ACC112 (cell line): ENCODE data around the gene HOXC5.

ENCODE experiments used
- H2AFZ ChIP-seq: fragments of 200-600 bp; sonication (generic); one replicate; pipeline ENCODE4 v1.6.0; 2017; ENCODE audit warnings: antibody characterized with exemption, low read length; ENCODE audit not compliant: unreplicated experiment
- H3K27ac ChIP-seq: fragments of 200-600 bp; sonication (generic); 2 replicates; pipeline ENCODE4 v1.5.1; 2014; ENCODE audit warnings: low read depth, mild to moderate bottlenecking, antibody characterized with exemption, low read length, moderate library complexity
- H3K27me3 ChIP-seq: fragments of 200-600 bp; sonication (generic); 2 replicates; pipeline ENCODE4 v1.6.1; 2014; ENCODE audit warnings: mild to moderate bottlenecking, antibody characterized with exemption, low read length, moderate library complexity, mixed read lengths; ENCODE audit not compliant: insufficient read depth
- H3K36me3 ChIP-seq: fragments of 200-600 bp; sonication (generic); 2 replicates; pipeline ENCODE4 v1.6.1; 2016; ENCODE audit warnings: mild to moderate bottlenecking, antibody characterized with exemption, low read length, moderate library complexity, mixed read lengths; ENCODE audit not compliant: insufficient read depth
- H3K4me1 ChIP-seq: fragments of 200-600 bp; sonication (generic); one replicate; pipeline ENCODE4 v1.6.1; 2016; ENCODE audit warnings: low read length, mixed read lengths; ENCODE audit not compliant: insufficient read depth, unreplicated experiment, control insufficient read depth
- H3K4me3 ChIP-seq: fragments of 200-600 bp; sonication (generic); 2 replicates; pipeline ENCODE4 v1.5.1; 2014; ENCODE audit warnings: mild to moderate bottlenecking, low read depth, low read length
- H3K79me2 ChIP-seq: fragments of 200-600 bp; sonication (generic); one replicate; pipeline ENCODE4 v1.6.0; 2016; ENCODE audit warnings: low read length; ENCODE audit not compliant: control insufficient read depth, unreplicated experiment, insufficient read depth

Gene HOXC5

DNA sequence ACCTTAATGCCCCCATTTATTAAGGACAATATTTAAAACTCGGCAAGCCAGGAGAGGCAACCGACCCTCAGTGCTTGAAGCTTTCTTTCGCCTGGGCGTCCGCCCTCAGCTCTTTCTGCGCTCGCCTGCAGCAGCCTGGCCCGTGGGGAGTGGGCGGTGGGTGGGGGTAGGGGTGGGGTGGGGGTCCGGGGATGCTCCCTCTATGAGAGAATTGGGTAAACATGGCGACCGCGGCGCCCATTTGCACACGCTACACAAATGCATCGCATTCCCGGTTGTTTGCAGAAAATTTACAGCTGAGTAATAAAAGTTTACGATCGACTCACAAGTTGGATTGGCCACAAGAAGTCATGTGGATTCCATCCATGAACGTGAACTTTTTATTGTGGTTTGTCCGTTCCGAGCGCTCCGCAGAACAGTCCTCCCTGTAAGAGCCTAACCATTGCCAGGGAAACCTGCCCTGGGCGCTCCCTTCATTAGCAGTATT lies 16.3 kb upstream of the HOXC5 start:
- H3K27me3 ChIP-seq, result no peaks in the 10 kb centered on the region
- no peaks in the 10 kb centered on the region for H3K79me2 ChIP-seq
- peak overlapping the region; percentile 69 for H2AFZ ChIP-seq
- no peaks in the 10 kb centered on the region for H3K36me3 ChIP-seq
- peaks cover 35% of the 10 kb centered on the region for H3K4me1 ChIP-seq
- no peak overlapping the region for H3K27ac ChIP-seq
- peak overlapping the region; percentile 87 for H3K4me3 ChIP-seq

DNA sequence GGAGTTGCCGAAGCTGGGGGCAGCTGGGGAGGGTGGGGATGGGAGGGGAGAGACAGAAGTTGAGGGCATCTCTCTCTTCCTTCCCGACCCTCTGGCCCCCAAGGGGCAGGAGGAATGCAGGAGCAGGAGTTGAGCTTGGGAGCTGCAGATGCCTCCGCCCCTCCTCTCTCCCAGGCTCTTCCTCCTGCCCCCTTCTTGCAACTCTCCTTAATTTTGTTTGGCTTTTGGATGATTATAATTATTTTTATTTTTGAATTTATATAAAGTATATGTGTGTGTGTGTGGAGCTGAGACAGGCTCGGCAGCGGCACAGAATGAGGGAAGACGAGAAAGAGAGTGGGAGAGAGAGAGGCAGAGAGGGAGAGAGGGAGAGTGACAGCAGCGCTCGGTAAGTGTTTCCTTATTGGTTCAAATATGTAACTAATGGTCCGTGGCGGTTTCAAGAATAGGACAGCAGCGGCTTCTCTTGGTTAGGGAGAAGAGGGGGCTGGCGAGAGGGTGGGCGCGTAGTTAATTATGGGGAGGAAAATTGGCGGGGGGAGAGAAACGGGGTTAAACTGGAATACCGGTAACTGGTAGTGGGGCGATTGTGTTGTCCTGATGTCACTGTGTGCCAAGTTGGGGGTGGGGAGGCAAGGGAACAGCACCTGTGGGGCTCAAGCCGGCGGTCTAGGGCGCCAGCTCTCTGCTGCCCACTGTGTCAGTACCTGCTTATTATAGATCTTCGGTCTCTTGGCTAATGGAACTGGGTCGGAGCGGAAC lies 15.6 kb upstream of the HOXC5 start:
- Histone ChIP-seq H2AFZ (peak overlapping the region; percentile 79), H3K4me3 (peak overlapping the region; percentile 87), H3K36me3 (no peaks in the 10 kb centered on the region), H3K4me1 (peaks cover 35% of the 10 kb centered on the region), H3K27ac (peak overlapping the region; percentile 2; the same call in 1 of the 2 replicates), H3K79me2 (no peaks in the 10 kb centered on the region), H3K27me3 (no peaks in the 10 kb centered on the region)

DNA sequence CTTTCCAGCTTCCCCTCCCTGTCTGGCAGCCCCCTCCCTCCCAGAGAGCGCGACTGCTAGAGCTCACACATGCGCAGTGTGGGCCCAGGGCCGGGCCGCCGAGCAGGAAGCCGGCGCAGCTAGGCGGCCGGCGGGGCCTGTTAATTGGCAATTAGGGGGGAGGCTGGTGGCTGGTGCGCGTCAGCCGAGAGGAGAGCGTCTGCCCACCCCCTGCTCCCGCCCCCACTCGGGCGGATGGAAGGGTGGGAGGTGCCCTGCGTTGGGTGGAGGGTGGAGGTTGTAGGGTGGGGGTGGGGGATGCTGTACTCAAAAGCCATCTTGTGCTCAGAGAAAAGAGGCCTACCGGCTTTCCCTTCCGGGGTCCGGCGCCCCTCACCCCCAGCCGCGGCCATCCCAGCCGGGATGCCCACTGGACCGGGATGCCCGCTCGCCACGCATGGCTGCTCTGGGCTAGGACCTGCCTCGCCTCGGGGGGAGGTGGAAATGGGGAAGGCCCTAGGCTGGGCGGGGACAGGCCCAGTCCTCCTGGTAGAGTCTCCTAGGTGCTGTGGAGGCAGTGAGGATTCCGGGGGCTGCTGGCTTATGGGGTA lies 14.9 kb upstream of the HOXC5 start:
- H3K4me1 ChIP-seq, result peaks cover 30% of the 10 kb centered on the region
- peak overlapping the region; percentile 87 for H3K4me3 ChIP-seq
- no peaks in the 10 kb centered on the region for H3K36me3 ChIP-seq
- H2AFZ ChIP-seq, result peak overlapping the region; percentile 79
- no peaks in the 10 kb centered on the region for H3K79me2 ChIP-seq
- peak overlapping the region; percentile 54 for H3K27ac ChIP-seq
- no peaks in the 10 kb centered on the region for H3K27me3 ChIP-seq

DNA sequence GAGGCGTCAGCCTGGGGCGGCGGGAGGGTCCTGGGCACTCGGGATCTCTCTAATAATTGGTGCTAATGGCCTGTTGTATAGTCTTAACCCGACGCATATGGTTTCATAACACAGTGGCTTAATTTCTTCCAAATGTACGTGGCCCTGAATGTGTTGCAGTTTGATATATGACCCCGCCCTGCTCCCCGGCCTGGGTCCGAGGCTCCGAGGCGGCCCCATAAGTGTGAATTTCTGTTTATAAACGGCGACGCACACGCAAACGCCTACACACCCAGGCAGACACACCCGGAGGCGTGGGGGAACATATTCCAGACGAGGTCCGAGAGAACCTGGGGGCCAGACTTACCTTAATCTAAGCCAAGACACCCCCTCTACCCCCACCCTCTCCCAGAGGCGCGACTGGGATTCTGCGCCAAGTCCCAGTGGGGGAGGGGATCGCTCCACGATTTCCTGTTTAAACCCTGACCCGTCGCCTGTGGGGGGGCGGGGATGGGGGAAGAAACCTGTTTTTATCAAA lies 14.3 kb upstream of the HOXC5 start:
- Histone ChIP-seq H3K27ac (peak overlapping the region; percentile 54), H2AFZ (peak overlapping the region; percentile 79), H3K4me1 (peaks cover 25% of the 10 kb centered on the region)

DNA sequence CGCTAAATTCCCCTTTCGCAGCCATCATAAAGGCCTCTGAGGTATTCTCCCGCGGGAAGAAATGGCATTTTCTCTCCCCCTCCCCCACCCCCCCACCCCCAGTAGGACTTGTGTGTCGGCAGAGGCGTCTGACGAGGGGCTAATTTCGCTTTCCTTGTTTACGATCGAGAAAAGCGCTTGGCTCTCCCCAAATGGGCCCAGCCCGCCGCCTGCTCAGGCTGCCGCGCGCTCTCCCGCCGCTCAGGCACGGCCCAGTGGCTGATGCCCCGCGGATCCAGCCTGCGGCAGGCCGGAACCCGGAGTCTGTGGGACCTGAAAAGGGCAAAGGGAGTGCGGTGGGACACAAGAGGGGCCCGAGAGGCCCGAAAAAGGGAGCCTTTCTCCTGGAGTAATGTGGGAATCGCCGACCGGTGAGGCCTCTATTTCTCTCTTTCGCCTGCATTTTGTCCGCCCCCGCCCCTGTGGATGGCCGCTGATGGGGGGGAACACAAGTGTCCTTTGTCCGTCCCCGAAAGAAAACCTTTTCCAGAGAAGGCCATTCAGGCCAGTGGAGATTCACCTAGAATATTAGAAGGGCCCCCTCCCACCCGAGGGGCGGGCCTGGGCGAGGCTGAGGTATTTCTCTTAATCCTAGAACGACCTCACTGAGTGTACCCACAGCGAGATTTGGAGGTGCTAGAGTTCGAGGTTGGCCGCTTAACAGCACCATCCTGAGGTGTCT lies 13.6 kb upstream of the HOXC5 start:
- peaks cover 18% of the 10 kb centered on the region for H3K4me1 ChIP-seq
- H3K36me3 ChIP-seq, result no peaks in the 10 kb centered on the region
- no peak overlapping the region for H2AFZ ChIP-seq
- no peak overlapping the region for H3K27ac ChIP-seq
- no peaks in the 10 kb centered on the region for H3K27me3 ChIP-seq
- no peaks in the 10 kb centered on the region for H3K79me2 ChIP-seq
- peak overlapping the region; percentile 1; the same call in 1 of the 2 replicates for H3K4me3 ChIP-seq

More for the DNA sequence above, 14.3 kb upstream of the HOXC5 start:
- no peaks in the 10 kb centered on the region for H3K36me3 ChIP-seq
- no peaks in the 10 kb centered on the region for H3K79me2 ChIP-seq
- peak overlapping the region; percentile 87 for H3K4me3 ChIP-seq
- no peaks in the 10 kb centered on the region for H3K27me3 ChIP-seq

DNA sequence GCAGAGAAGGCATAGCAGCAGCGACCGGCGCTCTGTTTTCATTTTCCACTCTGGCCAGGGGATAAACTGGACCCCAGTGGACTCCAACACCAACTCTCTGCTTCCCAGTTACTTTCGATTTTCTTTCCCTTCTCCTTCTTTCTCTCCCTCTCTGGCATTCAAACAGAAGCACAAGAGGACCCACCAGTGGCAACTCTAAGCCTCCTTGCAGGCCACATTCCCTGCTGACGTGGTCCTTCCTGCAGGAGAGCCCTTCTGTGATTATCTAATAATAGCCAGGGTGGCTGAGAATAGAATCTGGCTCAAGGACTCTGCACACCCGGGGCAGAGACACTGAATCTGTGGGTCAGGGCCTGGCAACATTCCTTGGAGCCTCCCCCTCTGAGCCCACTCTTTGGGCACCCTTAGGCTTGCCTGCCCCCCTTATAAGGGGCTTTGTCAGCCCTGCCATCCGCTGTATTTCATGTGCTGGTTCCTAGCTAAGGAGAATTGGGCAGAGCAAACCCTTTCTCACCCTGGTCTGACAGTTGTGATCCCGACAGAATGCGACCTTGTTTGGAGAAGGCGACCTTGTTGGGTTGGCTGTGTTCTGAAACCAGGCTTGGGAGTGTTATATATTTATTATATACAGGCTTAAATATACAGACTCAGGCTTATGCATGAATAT lies 12.8 kb upstream of the HOXC5 start:
- no peak overlapping the region for H3K27ac ChIP-seq
- H3K79me2 ChIP-seq, result no peaks in the 10 kb centered on the region
- H3K4me1 ChIP-seq, result peaks cover 15% of the 10 kb centered on the region
- H3K27me3 ChIP-seq, result no peaks in the 10 kb centered on the region
- peak overlapping the region; percentile 1; the same call in 1 of the 2 replicates for H3K4me3 ChIP-seq
- no peaks in the 10 kb centered on the region for H3K36me3 ChIP-seq
- no peak overlapping the region for H2AFZ ChIP-seq

DNA sequence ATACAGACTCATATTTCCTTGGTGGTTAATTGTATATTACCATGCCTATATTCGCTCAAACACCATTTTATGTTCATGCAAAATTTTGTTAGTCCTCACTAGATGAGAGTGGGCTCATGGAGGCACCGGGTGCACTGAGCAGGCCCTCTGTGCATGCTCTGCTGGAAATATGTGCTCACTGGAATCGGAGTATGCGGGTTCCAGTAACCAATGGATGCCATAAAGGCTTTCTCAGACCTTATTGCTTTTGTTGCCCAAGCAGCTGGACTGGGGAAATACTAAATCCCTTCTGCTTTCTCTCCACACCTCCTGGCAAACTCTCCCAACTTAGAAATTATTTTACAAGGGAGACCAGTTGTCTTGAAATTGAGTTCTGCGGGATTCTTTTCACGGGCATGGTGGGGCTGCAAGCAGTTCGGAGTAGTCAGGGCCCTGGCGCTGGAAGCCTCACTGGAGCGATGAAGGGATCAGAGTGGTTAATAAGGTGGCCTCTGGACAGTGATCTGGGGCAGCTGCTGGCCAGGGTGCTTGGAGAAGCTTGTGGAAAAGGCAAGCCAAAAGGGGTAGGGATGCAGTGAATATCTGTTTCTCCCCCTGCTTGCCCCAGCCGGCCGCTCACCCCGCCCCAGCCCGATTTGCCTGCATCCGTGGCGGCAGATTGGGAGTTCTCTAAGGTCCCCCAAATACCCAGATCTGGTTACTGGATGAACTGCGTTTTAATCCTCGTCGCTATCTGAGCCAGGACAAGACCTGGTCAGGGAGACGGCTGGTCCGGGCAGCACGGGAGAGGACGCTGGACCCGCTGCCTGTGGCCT lies 12.1 kb upstream of the HOXC5 start:
- H3K36me3 ChIP-seq, result no peaks in the 10 kb centered on the region
- H3K27me3 ChIP-seq, result no peaks in the 10 kb centered on the region
- H3K4me1 ChIP-seq, result peaks cover 13% of the 10 kb centered on the region
- H2AFZ ChIP-seq, result no peak overlapping the region
- no peak overlapping the region for H3K4me3 ChIP-seq
- no peak overlapping the region for H3K27ac ChIP-seq
- no peaks in the 10 kb centered on the region for H3K79me2 ChIP-seq

DNA sequence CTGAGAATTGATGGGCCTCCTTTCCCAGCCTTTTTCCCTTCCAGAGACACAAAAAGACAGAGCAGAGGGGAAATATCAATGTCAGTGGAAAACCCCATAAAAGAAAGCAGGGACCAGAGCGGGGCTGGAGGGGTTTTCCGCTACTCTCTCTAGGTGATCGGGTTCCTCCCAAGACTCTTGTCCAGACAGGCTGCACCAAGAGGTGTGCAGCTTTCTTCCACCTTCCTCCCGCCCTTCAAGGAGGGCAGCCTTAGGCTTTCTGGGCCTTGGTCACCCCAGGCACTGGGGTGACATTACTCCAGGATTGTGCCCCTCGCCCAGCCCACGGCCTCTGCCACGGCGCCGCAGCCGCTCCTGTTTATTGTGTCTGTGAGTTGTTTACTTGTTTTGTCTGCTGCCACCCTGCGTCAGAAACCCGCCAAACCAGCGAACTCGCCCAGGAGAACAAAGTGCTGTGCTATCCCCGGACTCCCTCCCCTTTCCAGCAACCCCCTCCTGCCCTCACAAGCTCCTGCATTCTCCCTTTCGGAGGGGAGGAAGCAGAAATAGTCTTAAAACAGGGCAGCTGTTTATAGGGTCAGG lies 11.3 kb upstream of the HOXC5 start:
- no peak overlapping the region for H2AFZ ChIP-seq
- H3K4me3 ChIP-seq, result no peak overlapping the region
- H3K27ac ChIP-seq, result no peak overlapping the region
- H3K4me1 ChIP-seq, result peaks cover 11% of the 10 kb centered on the region
- H3K79me2 ChIP-seq, result no peaks in the 10 kb centered on the region
- no peaks in the 10 kb centered on the region for H3K36me3 ChIP-seq
- H3K27me3 ChIP-seq, result no peaks in the 10 kb centered on the region

DNA sequence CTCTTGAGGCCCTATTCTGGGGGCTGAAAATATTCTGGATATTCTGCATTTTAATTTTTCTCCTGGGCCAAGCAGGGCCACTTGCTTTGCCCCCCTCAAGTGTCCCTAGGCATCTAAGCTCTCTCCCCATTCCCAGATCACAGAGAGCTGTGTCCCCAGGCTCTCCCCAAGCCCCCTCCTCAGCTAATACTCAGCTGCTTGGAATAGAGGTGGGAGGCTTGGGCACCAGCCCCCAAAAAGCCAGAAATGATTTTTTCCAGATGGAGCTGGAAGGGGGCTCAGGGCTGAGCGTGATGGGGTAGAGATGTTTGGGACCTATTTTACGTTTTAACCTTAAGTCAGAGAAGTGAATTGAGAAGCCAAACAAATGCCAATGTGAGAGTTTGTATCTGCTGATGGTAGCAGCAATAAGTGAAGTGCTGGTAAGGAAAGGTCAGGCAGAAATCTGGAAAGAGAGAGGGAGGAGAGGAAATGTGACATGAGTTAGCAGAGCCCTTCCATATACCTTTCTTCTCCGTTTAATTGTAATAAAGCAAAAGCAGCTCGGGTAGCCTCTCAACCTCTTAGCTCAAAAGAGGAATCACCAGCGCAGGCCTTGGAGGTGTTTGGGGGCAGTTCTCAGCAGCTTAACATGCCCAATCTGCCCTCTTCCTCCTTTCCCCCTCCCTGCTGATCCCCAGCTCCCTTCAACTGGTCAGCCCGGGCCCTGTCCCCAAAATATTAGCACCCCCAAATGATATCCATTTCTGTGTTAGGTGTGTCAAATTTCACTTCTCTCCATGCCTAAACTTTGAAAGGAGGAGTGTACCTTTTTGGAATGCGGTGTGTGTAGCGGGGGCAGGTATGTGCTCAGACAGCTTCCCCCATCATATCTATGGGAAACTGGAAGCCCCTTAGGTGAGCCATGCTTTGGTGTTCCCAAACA lies 9.6 kb upstream of the HOXC5 start:
- no peaks in the 10 kb centered on the region for H3K27me3 ChIP-seq
- no peak overlapping the region for H3K4me3 ChIP-seq
- no peak overlapping the region for H2AFZ ChIP-seq

More for the DNA sequence above, 9.6 kb upstream of the HOXC5 start:
- no peaks in the 10 kb centered on the region for H3K79me2 ChIP-seq
- no peak overlapping the region for H3K27ac ChIP-seq
- H3K36me3 ChIP-seq, result no peaks in the 10 kb centered on the region
- H3K4me1 ChIP-seq, result peaks cover 8% of the 10 kb centered on the region
